22Rv1 (cell line): ENCODE measurements around the gene AK2.
A peak's percentile ranks its signal among the peaks of the same experiment; 100 is the strongest.

Experiments
- H3K27ac ChIP-seq: fragments of 450-650 bp; 2 replicates; pipeline ENCODE4 v1.5.1; 2017
- CTCF ChIP-seq: fragments of 450-650 bp; IDR thresholded peaks from 2 replicates; pipeline ENCODE4 v1.5.1; 2017; ENCODE audit warnings: mild to moderate bottlenecking
- ZFX ChIP-seq: fragments of 450-650 bp; IDR thresholded peaks from 2 replicates; pipeline ENCODE4 v1.6.1; 2017; ENCODE audit warnings: antibody characterized with exemption, borderline replicate concordance

Gene AK2

GRCh38 chr1:32991819-32992488 is 44.7 kb downstream of the AK2 start:
- TF ChIP-seq ZFX (no peak), CTCF (no peak)
- H3K27ac ChIP-seq: peak overlapping the region; percentile 25; the same call in 1 of the 2 replicates

- TF ChIP-seq CTCF (no peak), ZFX (no peak)
- H3K27ac ChIP-seq: no peak overlapping the region
These were observed 45.3 kb downstream of the AK2 start for GRCh38 chr1:32991386-32991785.

GRCh38 chr1:32990887-32991286 is 45.8 kb downstream of the AK2 start:
- H3K27ac ChIP-seq: no peak overlapping the region
- TF ChIP-seq ZFX: no peak
- TF ChIP-seq CTCF: no peak

- TF ChIP-seq CTCF (no peak), ZFX (no peak)
- no peak overlapping the region for H3K27ac ChIP-seq
These were observed 47.3 kb downstream of the AK2 start for GRCh38 chr1:32989160-32990050.

- H3K27ac ChIP-seq: no peak overlapping the region
- TF ChIP-seq ZFX (no peak), CTCF (no peak)
These were observed 48.0 kb downstream of the AK2 start for GRCh38 chr1:32988665-32989064.

GRCh38 chr1:32985226-32985625 is 51.5 kb downstream of the AK2 start:
- TF ChIP-seq CTCF: no peak
- TF ChIP-seq ZFX: no peak
- no peak overlapping the region for H3K27ac ChIP-seq
